ENCODE data around the gene DRC3. TPM values are rescaled to one million over a fixed set of nuclear protein-coding genes. Genes with fewer than 3 reads are reported as not detected.

DRC3 gene
- total and polyA plus RNA-seq, 4 donors, result 0.61 to 1.5 (median 1.1) TPM

- TF ChIP-seq, protein P1, sequence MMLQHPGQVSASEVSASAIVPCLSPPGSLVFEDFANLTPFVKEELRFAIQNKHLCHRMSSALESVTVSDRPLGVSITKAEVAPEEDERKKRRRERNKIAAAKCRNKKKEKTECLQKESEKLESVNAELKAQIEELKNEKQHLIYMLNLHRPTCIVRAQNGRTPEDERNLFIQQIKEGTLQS (IDR thresholded peaks at IDR 0.05), result no peak
- no peak for TF ChIP-seq RAD21 (IDR thresholded peaks at IDR 0.05)
These were observed 69.1 kb downstream of the DRC3 start (continued) for GRCh38 chr17:18041776-18042175.

DNA sequence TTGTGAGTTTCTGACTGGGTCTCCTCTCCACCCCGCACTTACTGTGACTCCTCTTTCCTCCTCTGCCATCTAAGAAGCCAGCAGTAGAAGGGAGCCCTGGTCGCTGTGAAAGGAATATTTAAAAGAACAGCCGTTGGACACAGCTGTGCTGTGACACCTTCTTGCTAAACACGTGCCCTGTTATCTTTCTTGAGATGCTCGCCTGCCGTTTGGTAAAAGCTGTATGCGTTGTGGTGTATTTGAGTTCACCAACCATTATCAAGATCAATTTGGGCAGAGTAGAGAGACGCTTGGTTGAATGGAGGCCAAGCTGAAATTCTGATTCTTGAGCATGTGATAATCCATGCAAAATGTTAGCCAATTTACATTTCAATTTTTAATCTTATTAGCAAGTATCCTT is 70.3 kb downstream of the DRC3 start:
- DNase-seq (ENCODE audit: low spot score), result no peak
- Histone ChIP-seq H3K4me3 (ENCODE audit: low read depth in 1 of 3, low read length in 3 of 3) (no peak overlapping the region), H3K36me3 (ENCODE audit: control insufficient read depth in 4 of 4, insufficient read depth in 3 of 4, low read depth in 1 of 4, low read length in 3 of 4) (peaks cover 0 to 10% (median 6%) of the 10 kb centered on the region in 4 donors), H3K27ac (ENCODE audit: low read depth in 1 of 2, low read length in 2 of 2) (no peak overlapping the region), H3K9me3 (ENCODE audit: control insufficient read depth in 4 of 4, low read length in 3 of 4) (no peaks in the 10 kb centered on the region), H3K9ac (ENCODE audit: low read depth in 1 of 2, low read length in 2 of 2) (no peak overlapping the region), H3K4me1 (ENCODE audit: control insufficient read depth in 4 of 4, insufficient read depth in 4 of 4, low read length in 3 of 4) (peaks cover 3 to 25% (median 18%) of the 10 kb centered on the region in 4 donors), H3K27me3 (ENCODE audit: control insufficient read depth in 4 of 4, insufficient read depth in 4 of 4, low read length in 3 of 4) (no peaks in the 10 kb centered on the region)
- TF ChIP-seq EGR1 (IDR thresholded peaks at IDR 0.05; ENCODE audit: low read depth in 2 of 2) (no peak), YY1 (IDR thresholded peaks at IDR 0.05) (no peak), HNF4A (conservative IDR thresholded peaks at IDR 0.05) (no peak), HNF4G (IDR thresholded peaks at IDR 0.05) (no peak), REST (IDR thresholded peaks at IDR 0.05) (no peak), NR2F2 (IDR thresholded peaks at IDR 0.05) (no peak), MAX (IDR thresholded peaks at IDR 0.05) (no peak), GABPA (IDR thresholded peaks at IDR 0.05 in 1 of 2, conservative IDR thresholded peaks at IDR 0.05 in 1 of 2) (no peak), JUND (IDR thresholded peaks at IDR 0.05) (no peak), FOXA1 (IDR thresholded peaks at IDR 0.05) (no peak), FOXA2 (IDR thresholded peaks at IDR 0.05) (no peak)
- TF ChIP-seq, protein P1 (IDR thresholded peaks at IDR 0.05), result no peak
- TF ChIP-seq, protein P2, sequence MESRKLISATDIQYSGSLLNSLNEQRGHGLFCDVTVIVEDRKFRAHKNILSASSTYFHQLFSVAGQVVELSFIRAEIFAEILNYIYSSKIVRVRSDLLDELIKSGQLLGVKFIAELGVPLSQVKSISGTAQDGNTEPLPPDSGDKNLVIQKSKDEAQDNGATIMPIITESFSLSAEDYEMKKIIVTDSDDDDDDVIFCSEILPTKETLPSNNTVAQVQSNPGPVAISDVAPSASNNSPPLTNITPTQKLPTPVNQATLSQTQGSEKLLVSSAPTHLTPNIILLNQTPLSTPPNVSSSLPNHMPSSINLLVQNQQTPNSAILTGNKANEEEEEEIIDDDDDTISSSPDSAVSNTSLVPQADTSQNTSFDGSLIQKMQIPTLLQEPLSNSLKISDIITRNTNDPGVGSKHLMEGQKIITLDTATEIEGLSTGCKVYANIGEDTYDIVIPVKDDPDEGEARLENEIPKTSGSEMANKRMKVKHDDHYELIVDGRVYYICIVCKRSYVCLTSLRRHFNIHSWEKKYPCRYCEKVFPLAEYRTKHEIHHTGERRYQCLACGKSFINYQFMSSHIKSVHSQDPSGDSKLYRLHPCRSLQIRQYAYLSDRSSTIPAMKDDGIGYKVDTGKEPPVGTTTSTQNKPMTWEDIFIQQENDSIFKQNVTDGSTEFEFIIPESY (IDR thresholded peaks at IDR 0.05), result no peak
- 81% methylated on average over 8 of the region's 8 CpGs for WGBS

- Histone ChIP-seq H3K27ac (ENCODE audit: low read depth in 1 of 2, low read length in 2 of 2) (no peak overlapping the region), H3K9ac (ENCODE audit: low read depth in 1 of 2, low read length in 2 of 2) (no peak overlapping the region), H3K27me3 (ENCODE audit: control insufficient read depth in 4 of 4, insufficient read depth in 4 of 4, low read length in 3 of 4) (no peaks in the 10 kb centered on the region), H3K36me3 (ENCODE audit: control insufficient read depth in 4 of 4, insufficient read depth in 3 of 4, low read depth in 1 of 4, low read length in 3 of 4) (peaks cover 0 to 10% (median 6%) of the 10 kb centered on the region in 4 donors), H3K9me3 (ENCODE audit: control insufficient read depth in 4 of 4, low read length in 3 of 4) (no peaks in the 10 kb centered on the region), H3K4me3 (ENCODE audit: low read depth in 1 of 3, low read length in 3 of 3) (no peak overlapping the region), H3K4me1 (ENCODE audit: control insufficient read depth in 4 of 4, insufficient read depth in 4 of 4, low read length in 3 of 4) (peaks cover under 1 to 20% (median 13%) of the 10 kb centered on the region in 4 donors)
- no peak for DNase-seq (ENCODE audit: low spot score)
- 25% methylated on average over 1 of the region's 1 CpG for WGBS
- TF ChIP-seq REST (IDR thresholded peaks at IDR 0.05) (no peak), JUND (IDR thresholded peaks at IDR 0.05) (no peak), NR2F2 (IDR thresholded peaks at IDR 0.05) (no peak), EGR1 (IDR thresholded peaks at IDR 0.05; ENCODE audit: low read depth in 2 of 2) (no peak), RAD21 (IDR thresholded peaks at IDR 0.05) (peak; percentile 53 to 61), FOXA1 (IDR thresholded peaks at IDR 0.05) (no peak), RXRA (IDR thresholded peaks at IDR 0.05) (peak in 1 of 2 donors; percentile 56)
- TF ChIP-seq, protein P3, sequence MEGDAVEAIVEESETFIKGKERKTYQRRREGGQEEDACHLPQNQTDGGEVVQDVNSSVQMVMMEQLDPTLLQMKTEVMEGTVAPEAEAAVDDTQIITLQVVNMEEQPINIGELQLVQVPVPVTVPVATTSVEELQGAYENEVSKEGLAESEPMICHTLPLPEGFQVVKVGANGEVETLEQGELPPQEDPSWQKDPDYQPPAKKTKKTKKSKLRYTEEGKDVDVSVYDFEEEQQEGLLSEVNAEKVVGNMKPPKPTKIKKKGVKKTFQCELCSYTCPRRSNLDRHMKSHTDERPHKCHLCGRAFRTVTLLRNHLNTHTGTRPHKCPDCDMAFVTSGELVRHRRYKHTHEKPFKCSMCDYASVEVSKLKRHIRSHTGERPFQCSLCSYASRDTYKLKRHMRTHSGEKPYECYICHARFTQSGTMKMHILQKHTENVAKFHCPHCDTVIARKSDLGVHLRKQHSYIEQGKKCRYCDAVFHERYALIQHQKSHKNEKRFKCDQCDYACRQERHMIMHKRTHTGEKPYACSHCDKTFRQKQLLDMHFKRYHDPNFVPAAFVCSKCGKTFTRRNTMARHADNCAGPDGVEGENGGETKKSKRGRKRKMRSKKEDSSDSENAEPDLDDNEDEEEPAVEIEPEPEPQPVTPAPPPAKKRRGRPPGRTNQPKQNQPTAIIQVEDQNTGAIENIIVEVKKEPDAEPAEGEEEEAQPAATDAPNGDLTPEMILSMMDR (IDR thresholded peaks at IDR 0.05; ENCODE audit: low read depth, low read length, missing input control), result no peak
These were observed 70.8 kb downstream of the DRC3 start for GRCh38 chr17:18043491-18043890.
